DND-41 (cell line): ENCODE results near the gene ZSCAN5A.
"Not testable (repeated sequence)": the region's sequence is repeated elsewhere in the genome, so short reads cannot be mapped to it uniquely, and the experiment has no call there.

Experiments
- ATAC-seq: fragments of 200-7000 bp; cut with Tn5 transposase; 3 replicates; pipeline ENCODE4 v1.9.1; 2021; ENCODE audit warnings: low read depth; ENCODE audit not compliant: insufficient read depth
- DNase-seq: peaks from one replicate; pipeline ENCODE4 v3.0.0-alpha.2; 2020
- H2AFZ ChIP-seq: 2 replicates; pipeline ENCODE4 v1.6.0; 2012; ENCODE audit warnings: low read depth, low read length
- H3K27ac ChIP-seq: 2 replicates; pipeline ENCODE4 v1.5.1; 2012; ENCODE audit warnings: low read length, inconsistent platforms
- H3K27me3 ChIP-seq: fragments of 200-600 bp; sonication (generic); 2 replicates; pipeline ENCODE4 v1.6.0; 2012; ENCODE audit warnings: low read length, mild to moderate bottlenecking, inconsistent platforms; ENCODE audit not compliant: insufficient read depth, poor library complexity
- H3K36me3 ChIP-seq: 2 replicates; pipeline ENCODE4 v1.5.1; 2012; ENCODE audit warnings: low read length, inconsistent platforms; ENCODE audit not compliant: insufficient read depth
- H3K4me1 ChIP-seq: 2 replicates; pipeline ENCODE4 v1.5.1; 2012; ENCODE audit warnings: mild to moderate bottlenecking, low read length; ENCODE audit not compliant: insufficient read depth
- H3K4me2 ChIP-seq: 2 replicates; pipeline ENCODE4 v1.6.0; 2012; ENCODE audit warnings: mild to moderate bottlenecking, moderate library complexity, low read length, inconsistent platforms; ENCODE audit not compliant: insufficient read depth
- H3K4me3 ChIP-seq, 2 experiments: fragments of 200-600 bp in 1 of 2; shearing (Covaris generic) in 1 of 2; 2 replicates each; pipeline ENCODE4 v1.5.1; 2012 to 2016; ENCODE audit warnings: inconsistent platforms in 2 of 2, low read length in 2 of 2, mild to moderate bottlenecking in 2 of 2, low read depth in 1 of 2, moderate library complexity in 1 of 2
- H3K79me2 ChIP-seq: 2 replicates; pipeline ENCODE4 v1.6.0; 2012; ENCODE audit warnings: low read length, inconsistent platforms; ENCODE audit not compliant: insufficient read depth
- H3K9ac ChIP-seq: 2 replicates; pipeline ENCODE4 v1.6.0; 2012; ENCODE audit warnings: low read depth, mild to moderate bottlenecking, inconsistent platforms, low read length, moderate library complexity
- H3K9me3 ChIP-seq: 2 replicates; pipeline ENCODE4 v1.5.1; 2012; ENCODE audit warnings: low read length, moderate library complexity, mild to moderate bottlenecking, inconsistent platforms; ENCODE audit not compliant: insufficient read depth, severe bottlenecking
- H4K20me1 ChIP-seq: 2 replicates; pipeline ENCODE4 v1.6.0; 2012; ENCODE audit warnings: low read length; ENCODE audit not compliant: insufficient read depth
- CTCF ChIP-seq: IDR thresholded peaks from 2 replicates; pipeline ENCODE4 v1.5.1; 2012; ENCODE audit warnings: borderline replicate concordance, low read length, moderate library complexity, mild to moderate bottlenecking; ENCODE audit not compliant: poor library complexity, severe bottlenecking; ENCODE audit errors: extremely low read depth
- EZH2 ChIP-seq: IDR thresholded peaks from 3 replicates; pipeline ENCODE4 v1.6.1; 2012; ENCODE audit warnings: borderline replicate concordance, low read depth, mild to moderate bottlenecking, moderate library complexity, low read length, inconsistent platforms; ENCODE audit not compliant: severe bottlenecking

Gene ZSCAN5A

GRCh38 chr19:56266051-56266450, 48.6 kb downstream of the ZSCAN5A start:
- TF ChIP-seq EZH2 = no peak
- no peak for TF ChIP-seq CTCF
- Histone ChIP-seq H3K4me3 (no peak overlapping the region), H3K4me2 (no peak overlapping the region), H3K36me3 (no peaks in the 10 kb centered on the region), H3K27ac (no peak overlapping the region), H3K9me3 (no peaks in the 10 kb centered on the region), H3K4me1 (no peaks in the 10 kb centered on the region), H3K79me2 (no peaks in the 10 kb centered on the region), H2AFZ (no peak overlapping the region), H3K27me3 (no peaks in the 10 kb centered on the region), H4K20me1 (no peaks in the 10 kb centered on the region), H3K9ac (no peak overlapping the region)
- ATAC-seq = no peak
- no peak for DNase-seq

GRCh38 chr19:56263319-56263718, 51.3 kb downstream of the ZSCAN5A start:
- no peak for DNase-seq
- no peak overlapping the region for H3K9ac ChIP-seq
- H3K4me3 ChIP-seq = no peak overlapping the region

GRCh38 chr19:56261932-56262331, 52.7 kb downstream of the ZSCAN5A start:
- not testable (repeated sequence) for H3K4me3 ChIP-seq, H3K9me3 ChIP-seq, H3K4me2 ChIP-seq, H3K4me1 ChIP-seq, H4K20me1 ChIP-seq, H3K27me3 ChIP-seq, ATAC-seq, H3K79me2 ChIP-seq, DNase-seq, H3K9ac ChIP-seq, H3K27ac ChIP-seq, H2AFZ ChIP-seq, H3K36me3 ChIP-seq

More at GRCh38 chr19:56263319-56263718, 51.3 kb downstream of the ZSCAN5A start:
- Histone ChIP-seq H4K20me1 (no peaks in the 10 kb centered on the region), H3K27me3 (no peaks in the 10 kb centered on the region), H3K36me3 (no peaks in the 10 kb centered on the region), H2AFZ (no peak overlapping the region), H3K4me1 (no peaks in the 10 kb centered on the region), H3K4me2 (no peak overlapping the region), H3K79me2 (no peaks in the 10 kb centered on the region), H3K9me3 (no peaks in the 10 kb centered on the region), H3K27ac (no peak overlapping the region)
- no peak for ATAC-seq
- no peak for TF ChIP-seq CTCF

- no peak overlapping the region for H3K4me3 ChIP-seq
- no peaks in the 10 kb centered on the region for H3K27me3 ChIP-seq
- DNase-seq = no peak
- no peak for ATAC-seq
- no peak overlapping the region for H3K9ac ChIP-seq
- no peaks in the 10 kb centered on the region for H3K79me2 ChIP-seq
- H3K4me2 ChIP-seq = no peak overlapping the region
- no peaks in the 10 kb centered on the region for H3K36me3 ChIP-seq
- no peak overlapping the region for H3K27ac ChIP-seq
- H3K9me3 ChIP-seq = no peaks in the 10 kb centered on the region
- no peak overlapping the region for H2AFZ ChIP-seq
- H4K20me1 ChIP-seq = no peaks in the 10 kb centered on the region
- TF ChIP-seq CTCF (no peak), EZH2 (no peak)
- H3K4me1 ChIP-seq = no peaks in the 10 kb centered on the region
Measured at GRCh38 chr19:56261145-56261544, 53.5 kb downstream of the ZSCAN5A start.
